K562 (cell line): ENCODE measurements around the gene GAS2L2. TPM values are rescaled to one million over a fixed set of nuclear protein-coding genes. Genes with fewer than 3 reads are reported as not detected.

Experiments used
- ATAC-seq: fragments of 200-7000 bp; cut with Tn5 transposase; 3 replicates; pipeline ENCODE4 v1.9.1; 2020; ENCODE audit warnings: moderate library complexity
- BruUV-seq: library from RNA; stranded (reverse); fragments of 400-500 nt; replicated peaks from 2 replicates; lab custom pipeline; 2021; lab: Mats Ljungman, UMichigan
- CTCF ChIA-PET: fragments of 300-600 bp; formaldehyde crosslinking; extraction: SDS; loops from one replicate; lab custom pipeline; 2021; ENCODE audit warnings: low intra/inter-chr PET ratio; lab: Yijun Ruan, JAX
- POLR2A ChIA-PET: fragments of 300-600, 350-650 bp; sonication (Branson Sonifier 250); formaldehyde crosslinking; extraction: SDS; loops from one replicate; lab custom pipeline; 2021; ENCODE audit warnings: antibody characterized with exemption, inconsistent platforms; lab: Yijun Ruan, JAX
- DNase-seq, 4 experiments: peaks; one replicate each; pipeline versions ENCODE4 v3.0.0 to v3.0.0-alpha.2; 2011 to 2018; ENCODE audit warnings: low spot score in 3 of 4, mixed read lengths in 3 of 4; ENCODE audit errors: extremely low read depth in 1 of 4
- FAIRE-seq: peaks from 2 replicates; lab custom pipeline; 2011; peaks lifted over from hg19 to GRCh38; lab: Jason Lieb, UNC
- H2AFZ ChIP-seq: 2 replicates; pipeline ENCODE4 v1.6.0; 2011; ENCODE audit warnings: low read depth, low read length, control low read depth, inconsistent platforms
- H3K27ac ChIP-seq: fragments of 200-600 bp; 3 replicates; pipeline ENCODE4 v1.8.0; 2011; ENCODE audit warnings: low read depth, mild to moderate bottlenecking, control low read depth, inconsistent platforms, low read length, moderate library complexity, mixed read lengths; ENCODE audit errors: extremely low read depth
- H3K27me3 ChIP-seq, 2 experiments: fragments of 300-600 bp in 1 of 2; 2 replicates in 1 of 2; 3 replicates in 1 of 2; pipeline versions ENCODE4 v1.6.0 to v1.8.0; 2011; ENCODE audit warnings: inconsistent platforms in 2 of 2, low read length in 2 of 2, mild to moderate bottlenecking in 1 of 2, mixed read lengths in 1 of 2, moderate library complexity in 1 of 2; ENCODE audit not compliant: control insufficient read depth in 2 of 2, insufficient read depth in 2 of 2
- H3K36me3 ChIP-seq: fragments of 300-600 bp; 3 replicates; pipeline ENCODE4 v1.8.0; 2011; ENCODE audit warnings: mild to moderate bottlenecking, low read length, inconsistent platforms; ENCODE audit not compliant: control insufficient read depth, insufficient read depth
- H3K4me1 ChIP-seq, 2 experiments: fragments of 200-600 bp in 1 of 2; replicated peaks in 1 of 2; 2 replicates in 1 of 2; 3 replicates in 1 of 2; pipeline versions ENCODE4 v1.5.1 to v1.8.0; 2011; ENCODE audit warnings: inconsistent platforms in 2 of 2, low read length in 2 of 2, mild to moderate bottlenecking in 1 of 2, mixed read lengths in 1 of 2, moderate library complexity in 1 of 2; ENCODE audit not compliant: control insufficient read depth in 2 of 2, insufficient read depth in 2 of 2
- H3K4me2 ChIP-seq: 2 replicates; pipeline ENCODE4 v1.6.1; 2011; ENCODE audit warnings: low read length, control low read depth, inconsistent platforms, mixed read lengths; ENCODE audit not compliant: insufficient read depth
- H3K4me3 ChIP-seq: fragments of 200-600 bp; sonication (generic), shearing (Covaris generic); 2 replicates; pipeline ENCODE4 v1.5.1; 2016; ENCODE audit warnings: control low read depth, inconsistent platforms
- H3K79me2 ChIP-seq: fragments of 200-600 bp; 3 replicates; pipeline ENCODE4 v1.8.0; 2011; ENCODE audit warnings: low read length, inconsistent platforms; ENCODE audit not compliant: control insufficient read depth, insufficient read depth
- H3K9ac ChIP-seq, 2 experiments: 2 replicates each; pipeline versions ENCODE4 v1.6.0 to v1.6.1; 2011; ENCODE audit warnings: low read depth in 2 of 2, low read length in 2 of 2, control low read depth in 1 of 2, inconsistent platforms in 1 of 2, mild to moderate bottlenecking in 1 of 2, mixed read lengths in 1 of 2; ENCODE audit not compliant: insufficient read depth in 1 of 2
- H3K9me1 ChIP-seq: one replicate; pipeline ENCODE4 v1.6.0; 2011; ENCODE audit warnings: inconsistent platforms, mild to moderate bottlenecking, low read length, moderate library complexity; ENCODE audit not compliant: control insufficient read depth, insufficient read depth
- H3K9me3 ChIP-seq: replicated peaks from 2 replicates; pipeline ENCODE4 v1.5.1; 2011; ENCODE audit warnings: low read depth, low read length, inconsistent platforms; ENCODE audit not compliant: control insufficient read depth, insufficient read depth
- H4K20me1 ChIP-seq: replicated peaks from 2 replicates; pipeline ENCODE4 v1.6.1; 2011; ENCODE audit warnings: low read length, inconsistent platforms, mixed read lengths; ENCODE audit not compliant: control insufficient read depth, insufficient read depth
- ARHGAP35 ChIP-seq: fragments of 450-650 bp; IDR thresholded peaks from 2 replicates; pipeline ENCODE4 v1.6.1; 2018; ENCODE audit not compliant: partially characterized antibody
- ELF1 ChIP-seq: fragments of 200-800 bp; sonication (Bioruptor generic); IDR thresholded peaks from 2 replicates; pipeline ENCODE4 v1.6.1; 2016; ENCODE audit warnings: missing genetic modification characterization, missing compliant biosample characterization
- FOXP4 ChIP-seq: sonication (generic); formaldehyde crosslinking; IDR thresholded peaks from 2 replicates; pipeline ENCODE4 v1.8.0; 2022; ENCODE audit warnings: mild to moderate bottlenecking, missing genetic modification reagents, borderline replicate concordance
- NCOA4 ChIP-seq: fragments of 450-650 bp; IDR thresholded peaks from 2 replicates; pipeline ENCODE4 v1.6.1; 2018; ENCODE audit warnings: mild to moderate bottlenecking; ENCODE audit not compliant: partially characterized antibody
- PREB ChIP-seq: sonication (generic); formaldehyde crosslinking; IDR thresholded peaks from 2 replicates; pipeline ENCODE4 v1.8.1; 2023; ENCODE audit warnings: mild to moderate bottlenecking, missing genetic modification reagents
- SMC3 ChIP-seq: conservative IDR thresholded peaks from 2 replicates; pipeline ENCODE4 v1.6.1; 2011; ENCODE audit warnings: low read depth, low read length, improper control_type of control experiment; ENCODE audit not compliant: insufficient read depth
- TCFL5 ChIP-seq: fragments of 250-450 bp; sonication (Bioruptor Pico); conservative IDR thresholded peaks from 2 replicates; pipeline ENCODE4 v1.6.1; 2021; ENCODE audit warnings: mild to moderate bottlenecking, moderate library complexity, matching md5 sums
- ZFPM2 ChIP-seq: fragments of 250-450 bp; sonication (Bioruptor Pico); IDR thresholded peaks from 2 replicates; pipeline ENCODE4 v1.5.1; 2022; ENCODE audit warnings: mild to moderate bottlenecking
- ZNF133 ChIP-seq: fragments of 250-450 bp; sonication (Bioruptor Pico); IDR thresholded peaks from 2 replicates; pipeline ENCODE4 v1.4.0; 2020; ENCODE audit warnings: mild to moderate bottlenecking
- ZNF140 ChIP-seq: fragments of 250-450 bp; sonication (Bioruptor Pico); IDR thresholded peaks from 2 replicates; pipeline ENCODE4 v1.8.0; 2021; ENCODE audit warnings: moderate library complexity, mild to moderate bottlenecking, inconsistent platforms
- WGBS: fragments of 100-300 bp; shearing (Covaris generic); methylation state at CpG from one replicate; pipeline ENCODE4 v1.1.6; 2016; ENCODE audit warnings: low coverage, mixed read lengths; ENCODE audit not compliant: insufficient coverage; ENCODE audit errors: missing lambda C conversion rate; 5-methylcytosine and 5-hydroxymethylcytosine counted together
- in situ Hi-C: fragments of 300-500 bp; cut with MboI; formaldehyde crosslinking; loops from 4 replicates; pipeline ENCODE4 v1.15.0; 2018; ENCODE audit warnings: inconsistent platforms, mixed read lengths
- intact Hi-C: fragments of 100-400 bp; cut with micrococcal nuclease; formaldehyde crosslinking; loops from 2 replicates; pipeline ENCODE4 v1.14.2; 2022
- polyA plus RNA-seq, 8 experiments: library from polyadenylated mRNA; depleted of rRNA in 4 of 8; stranded (reverse) in 5 of 8; unstranded in 3 of 8; fragments of >200 nt; fragmentation: Nextera tagmentation in 2 of 8; fragmentation: Illumina TruSeq in 1 of 8; extraction: Ambion mirVana in 2 of 8; extraction: Trizol in 1 of 8; gene quantifications; 2 replicates each; pipeline versions ENCODE4 v1.2.1 to v1.2.3, GENCODE V29; 2011 to 2014; ENCODE audit warnings: inconsistent platforms in 1 of 8, missing spikeins in 1 of 8
- total RNA-seq, 7 experiments: library from RNA; depleted of rRNA in 6 of 7; stranded (reverse); fragments of >200 nt in 6 of 7; fragmentation: Illumina TruSeq in 2 of 7; extraction: Trizol in 2 of 7; gene quantifications; 2 replicates each; pipeline versions ENCODE4 v1.2.1 to v1.2.3, GENCODE V29; 2011 to 2021; ENCODE audit warnings: low replicate concordance in 1 of 7

Gene GAS2L2
- total and polyA plus RNA-seq, 9 of the 15 experiments (the other 6 are each of a cell fraction or from before 2014, with no cell fraction given) = not detected

DNA sequence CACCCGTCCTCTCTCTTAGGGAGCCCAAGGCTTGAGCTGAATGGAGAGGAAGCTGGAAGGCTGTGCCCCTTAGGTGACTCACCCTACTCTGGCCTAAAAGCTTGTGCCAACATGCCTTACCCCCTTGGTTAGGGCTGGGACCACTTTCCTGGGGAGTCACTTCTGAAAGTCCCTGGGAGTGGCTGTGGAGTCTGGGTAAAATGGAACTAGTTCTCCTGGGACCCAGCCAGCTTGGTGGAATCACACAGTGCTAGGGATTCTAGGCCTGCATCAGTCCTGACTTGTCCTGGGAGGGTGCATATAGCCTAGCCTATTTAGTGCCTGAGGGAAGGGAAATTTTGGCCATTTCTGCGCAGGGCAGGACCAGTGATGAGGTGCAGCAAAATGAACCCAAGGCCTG lies 31.9 kb upstream of the GAS2L2 start:
- peaks cover 23 to 35% of the 10 kb centered on the region in 2 experiments for H3K27me3 ChIP-seq
- ChIA-PET CTCF (no interaction called here), POLR2A (interaction anchor here (0.8 to 1.5 kb wide), 6 partner anchors 10 to 643 kb away, joined by 3 to 4 read pairs (median 3); partner anchors contain the start of genes NLE1, PEX12 and TAF15)
- H3K9ac ChIP-seq = no peak overlapping the region
- H3K79me2 ChIP-seq = no peaks in the 10 kb centered on the region
- no peaks in the 10 kb centered on the region; a peak in 1 of 5 replicates for H3K4me1 ChIP-seq
- FAIRE-seq = no peak
- no TSS peak for BruUV-seq
- H3K9me1 ChIP-seq = no peaks in the 10 kb centered on the region
- intact Hi-C loops = no loop called here
- no peaks in the 10 kb centered on the region for H3K36me3 ChIP-seq
- 0% methylated on average over 2 of the region's 2 CpGs for WGBS
- no peak overlapping the region for H3K4me2 ChIP-seq
- no peak for TF ChIP-seq TCFL5
- no peak for TF ChIP-seq PREB (CRISPR knock-in tag)
- no peak for TF ChIP-seq NCOA4
- no peak for TF ChIP-seq ZNF140
- no peak for TF ChIP-seq ARHGAP35
- no peak for TF ChIP-seq ZNF133 (CRISPR knock-in tag)
- no peak for TF ChIP-seq ZFPM2 (CRISPR knock-in tag)
- TF ChIP-seq FOXP4 (CRISPR knock-in tag) = no peak
- TF ChIP-seq SMC3 = no peak
- no peak for TF ChIP-seq ELF1
- TF ChIP-seq, all 486 proteins: peak for 0
- Histone ChIP-seq H4K20me1 (no peaks in the 10 kb centered on the region), H2AFZ (no peak overlapping the region), H3K4me3 (no peak overlapping the region), H3K27ac (no peak overlapping the region), H3K9me3 (no peaks in the 10 kb centered on the region)
- in situ Hi-C loops = no loop called here
- DNase-seq (no peak), ATAC-seq (no peak)
